MCF 10A (cell line): Measurements from ENCODE around the gene PIK3CD. TPM values are rescaled to one million over a fixed set of nuclear protein-coding genes. Genes with fewer than 3 reads are reported as not detected.

Experiments used
- BruUV-seq: library from RNA; stranded (reverse); fragments of 400-500 nt; replicated peaks from 2 replicates; lab custom pipeline; 2021; lab: Mats Ljungman, UMichigan
- CTCF ChIA-PET: fragments of 300-600 bp; sonication (Branson Sonifier 250); formaldehyde crosslinking; extraction: SDS; loops from one replicate; lab custom pipeline; 2021; ENCODE audit warnings: antibody characterized with exemption, inconsistent platforms; lab: Yijun Ruan, JAX
- POLR2A ChIA-PET: fragments of 300-600, 350-650 bp; sonication (Branson Sonifier 250); formaldehyde crosslinking; extraction: SDS; loops from one replicate; lab custom pipeline; 2020; ENCODE audit warnings: antibody characterized with exemption, inconsistent platforms; lab: Yijun Ruan, JAX
- DNase-seq: peaks from one replicate; pipeline ENCODE4 v3.0.0-alpha.2; 2018; ENCODE audit not compliant: unreplicated experiment
- H3K27ac Mint-ChIP-seq: one replicate; pipeline ENCODE4 v1.8.0; 2022; ENCODE audit warnings: mild to moderate bottlenecking, low read depth, mixed read lengths; ENCODE audit not compliant: unreplicated experiment
- H3K27me3 Mint-ChIP-seq: one replicate; pipeline ENCODE4 v1.8.0; 2022; ENCODE audit warnings: mixed read lengths; ENCODE audit not compliant: insufficient read depth, unreplicated experiment
- H3K36me3 Mint-ChIP-seq: one replicate; pipeline ENCODE4 v1.8.0; 2022; ENCODE audit warnings: mild to moderate bottlenecking, moderate library complexity, mixed read lengths; ENCODE audit not compliant: insufficient read depth, unreplicated experiment
- H3K4me1 Mint-ChIP-seq: one replicate; pipeline ENCODE4 v1.8.0; 2022; ENCODE audit warnings: mixed read lengths; ENCODE audit not compliant: insufficient read depth, unreplicated experiment
- H3K4me3 Mint-ChIP-seq: one replicate; pipeline ENCODE4 v1.8.0; 2022; ENCODE audit warnings: mild to moderate bottlenecking, moderate library complexity, mixed read lengths; ENCODE audit not compliant: unreplicated experiment
- H3K9me3 Mint-ChIP-seq: one replicate; pipeline ENCODE4 v1.8.0; 2022; ENCODE audit warnings: mixed read lengths; ENCODE audit not compliant: unreplicated experiment
- intact Hi-C: fragments of 100-400 bp; cut with micrococcal nuclease; formaldehyde crosslinking; loops from 2 replicates; pipeline ENCODE4 v1.14.1; 2022
- total RNA-seq: library from RNA; stranded (reverse); gene quantifications from 2 replicates; pipeline ENCODE4 v1.2.3, GENCODE V29; 2022
- TF ChIP-seq, protein P1 (sequence below): fragments of 200-600 bp; IDR thresholded peaks from one replicate; pipeline ENCODE4 v1.8.0; 2022; ENCODE audit warnings: antibody characterized with exemption, mild to moderate bottlenecking; ENCODE audit not compliant: unreplicated experiment

Gene PIK3CD
- total RNA-seq, 1 experiment from 2014 or later, result 7.0 TPM

DNA sequence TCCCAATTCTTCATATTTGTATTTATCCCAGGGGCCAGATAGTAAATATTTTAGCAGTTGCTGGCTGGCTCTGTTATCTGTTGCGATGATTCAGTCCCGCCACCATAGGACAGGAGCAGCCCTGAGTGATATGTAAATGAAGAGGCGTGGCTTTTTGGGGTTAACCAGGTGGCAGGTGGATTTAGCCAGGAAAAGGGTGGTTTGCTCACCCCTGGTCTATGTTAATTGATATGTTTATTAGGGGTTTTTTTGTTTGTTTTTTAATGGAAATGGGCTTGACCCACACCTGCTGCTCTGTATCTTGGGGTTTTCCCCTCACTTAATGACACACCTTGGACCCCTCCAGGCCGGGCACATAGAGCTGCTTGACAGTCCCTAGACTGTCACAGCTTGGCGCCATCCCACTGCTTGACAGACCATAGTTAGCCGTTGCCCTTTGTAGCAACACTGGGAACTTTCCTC lies 62.8 kb downstream of the PIK3CD start:
- CTCF ChIA-PET, result interaction anchor here (0.7 to 1.1 kb wide), 4 partner anchors 11 to 237 kb away, joined by 3 read pairs; no protein-coding TSS in a partner anchor
- intact Hi-C loops, result no loop called here
- BruUV-seq, result no TSS peak

DNA sequence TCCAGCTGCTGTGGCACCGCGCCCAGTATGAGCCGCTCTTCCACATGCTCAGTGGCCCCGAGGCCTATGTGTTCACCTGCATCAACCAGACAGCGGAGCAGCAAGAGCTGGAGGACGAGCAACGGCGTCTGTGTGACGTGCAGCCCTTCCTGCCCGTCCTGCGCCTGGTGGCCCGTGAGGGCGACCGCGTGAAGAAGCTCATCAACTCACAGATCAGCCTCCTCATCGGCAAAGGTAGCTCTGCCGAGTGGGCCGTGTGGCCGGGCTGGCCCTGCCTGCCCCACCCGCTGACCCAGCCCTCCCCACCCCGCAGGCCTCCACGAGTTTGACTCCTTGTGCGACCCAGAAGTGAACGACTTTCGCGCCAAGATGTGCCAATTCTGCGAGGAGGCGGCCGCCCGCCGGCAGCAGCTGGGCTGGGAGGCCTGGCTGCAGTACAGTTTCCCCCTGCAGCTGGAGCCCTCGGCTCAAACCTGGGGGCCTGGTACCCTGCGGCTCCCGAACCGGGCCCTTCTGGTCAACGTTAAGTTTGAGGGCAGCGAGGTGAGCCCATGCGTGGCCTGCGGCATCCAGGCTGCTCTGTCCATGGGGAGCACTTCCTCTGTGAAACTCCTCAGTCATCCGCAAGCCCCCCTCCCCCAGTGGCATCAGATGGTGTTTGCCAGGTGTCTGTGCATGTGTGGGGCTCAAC lies 64.2 kb downstream of the PIK3CD start:
- CTCF ChIA-PET, result interaction anchor here (0.7 kb wide), 1 partner anchor 9 kb away, joined by 4 read pairs; no protein-coding TSS in a partner anchor
- TF ChIP-seq, protein P1, sequence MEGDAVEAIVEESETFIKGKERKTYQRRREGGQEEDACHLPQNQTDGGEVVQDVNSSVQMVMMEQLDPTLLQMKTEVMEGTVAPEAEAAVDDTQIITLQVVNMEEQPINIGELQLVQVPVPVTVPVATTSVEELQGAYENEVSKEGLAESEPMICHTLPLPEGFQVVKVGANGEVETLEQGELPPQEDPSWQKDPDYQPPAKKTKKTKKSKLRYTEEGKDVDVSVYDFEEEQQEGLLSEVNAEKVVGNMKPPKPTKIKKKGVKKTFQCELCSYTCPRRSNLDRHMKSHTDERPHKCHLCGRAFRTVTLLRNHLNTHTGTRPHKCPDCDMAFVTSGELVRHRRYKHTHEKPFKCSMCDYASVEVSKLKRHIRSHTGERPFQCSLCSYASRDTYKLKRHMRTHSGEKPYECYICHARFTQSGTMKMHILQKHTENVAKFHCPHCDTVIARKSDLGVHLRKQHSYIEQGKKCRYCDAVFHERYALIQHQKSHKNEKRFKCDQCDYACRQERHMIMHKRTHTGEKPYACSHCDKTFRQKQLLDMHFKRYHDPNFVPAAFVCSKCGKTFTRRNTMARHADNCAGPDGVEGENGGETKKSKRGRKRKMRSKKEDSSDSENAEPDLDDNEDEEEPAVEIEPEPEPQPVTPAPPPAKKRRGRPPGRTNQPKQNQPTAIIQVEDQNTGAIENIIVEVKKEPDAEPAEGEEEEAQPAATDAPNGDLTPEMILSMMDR, result no peak
- no peaks in the 10 kb centered on the region for H3K9me3 Mint-ChIP-seq
- no peak for DNase-seq
- intact Hi-C loops, result no loop called here
- no peak overlapping the region for H3K27ac Mint-ChIP-seq
- H3K27me3 Mint-ChIP-seq, result no peaks in the 10 kb centered on the region
- H3K4me3 Mint-ChIP-seq, result no peak overlapping the region
- H3K36me3 Mint-ChIP-seq, result peaks cover 15% of the 10 kb centered on the region
- BruUV-seq, result no TSS peak
- peaks cover 6% of the 10 kb centered on the region for H3K4me1 Mint-ChIP-seq
- POLR2A ChIA-PET, result no interaction called here

More for the DNA sequence above, 62.8 kb downstream of the PIK3CD start:
- DNase-seq, result no peak
- Mint-ChIP-seq H3K36me3 (peaks cover 19% of the 10 kb centered on the region), H3K27ac (no peak overlapping the region), H3K27me3 (no peaks in the 10 kb centered on the region), H3K9me3 (no peaks in the 10 kb centered on the region), H3K4me1 (peaks cover 2% of the 10 kb centered on the region), H3K4me3 (no peak overlapping the region)
- TF ChIP-seq, protein P1, result no peak
- POLR2A ChIA-PET, result interaction anchor here (0.6 kb wide), 1 partner anchor 28 kb away, joined by 3 read pairs; no protein-coding TSS in a partner anchor

DNA sequence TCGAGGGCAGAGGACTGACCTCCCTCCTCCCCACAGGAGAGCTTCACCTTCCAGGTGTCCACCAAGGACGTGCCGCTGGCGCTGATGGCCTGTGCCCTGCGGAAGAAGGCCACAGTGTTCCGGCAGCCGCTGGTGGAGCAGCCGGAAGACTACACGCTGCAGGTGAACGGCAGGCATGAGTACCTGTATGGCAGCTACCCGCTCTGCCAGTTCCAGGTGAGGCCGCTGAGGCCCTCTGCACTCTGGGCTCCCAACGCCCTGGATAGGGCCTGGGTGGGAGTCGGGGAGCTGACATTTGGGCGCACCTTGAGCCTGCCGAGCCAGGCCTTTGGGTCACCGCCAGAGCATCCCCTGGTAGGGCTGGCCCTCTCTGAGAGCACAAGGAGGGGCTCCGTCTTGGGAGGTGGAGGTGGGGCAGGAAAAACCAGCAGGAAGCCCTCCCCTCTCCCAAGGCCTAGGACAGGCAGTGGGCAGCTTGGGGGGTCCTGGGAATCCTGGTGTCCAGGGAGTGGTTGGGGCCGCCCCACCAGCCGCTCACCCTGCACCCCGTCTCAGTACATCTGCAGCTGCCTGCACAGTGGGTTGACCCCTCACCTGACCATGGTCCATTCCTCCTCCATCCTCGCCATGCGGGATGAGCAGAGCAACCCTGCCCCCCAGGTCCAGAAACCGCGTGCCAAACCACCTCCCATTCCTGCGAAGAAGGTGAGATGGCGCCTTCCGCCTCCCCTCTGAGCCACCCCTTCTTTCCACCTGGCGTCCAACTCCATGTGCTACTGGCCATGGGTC lies 65.1 kb downstream of the PIK3CD start:
- no peak overlapping the region for H3K27ac Mint-ChIP-seq
- no peaks in the 10 kb centered on the region for H3K27me3 Mint-ChIP-seq
- peaks cover 6% of the 10 kb centered on the region for H3K4me1 Mint-ChIP-seq
- BruUV-seq, result no TSS peak
- no peaks in the 10 kb centered on the region for H3K9me3 Mint-ChIP-seq
- ChIA-PET CTCF (interaction anchor here (0.7 kb wide), 1 partner anchor 8 kb away, joined by 4 read pairs; no protein-coding TSS in a partner anchor), POLR2A (interaction anchor here (0.9 kb wide), 1 partner anchor 11 kb away, joined by 3 read pairs; no protein-coding TSS in a partner anchor)
- intact Hi-C loops, result no loop called here
- DNase-seq, result no peak
- H3K4me3 Mint-ChIP-seq, result no peak overlapping the region
- TF ChIP-seq, protein P1, result no peak
- H3K36me3 Mint-ChIP-seq, result peaks cover 10% of the 10 kb centered on the region
